Measurements from ENCODE around the gene GRIN1.

The GRIN1 gene

DNA sequence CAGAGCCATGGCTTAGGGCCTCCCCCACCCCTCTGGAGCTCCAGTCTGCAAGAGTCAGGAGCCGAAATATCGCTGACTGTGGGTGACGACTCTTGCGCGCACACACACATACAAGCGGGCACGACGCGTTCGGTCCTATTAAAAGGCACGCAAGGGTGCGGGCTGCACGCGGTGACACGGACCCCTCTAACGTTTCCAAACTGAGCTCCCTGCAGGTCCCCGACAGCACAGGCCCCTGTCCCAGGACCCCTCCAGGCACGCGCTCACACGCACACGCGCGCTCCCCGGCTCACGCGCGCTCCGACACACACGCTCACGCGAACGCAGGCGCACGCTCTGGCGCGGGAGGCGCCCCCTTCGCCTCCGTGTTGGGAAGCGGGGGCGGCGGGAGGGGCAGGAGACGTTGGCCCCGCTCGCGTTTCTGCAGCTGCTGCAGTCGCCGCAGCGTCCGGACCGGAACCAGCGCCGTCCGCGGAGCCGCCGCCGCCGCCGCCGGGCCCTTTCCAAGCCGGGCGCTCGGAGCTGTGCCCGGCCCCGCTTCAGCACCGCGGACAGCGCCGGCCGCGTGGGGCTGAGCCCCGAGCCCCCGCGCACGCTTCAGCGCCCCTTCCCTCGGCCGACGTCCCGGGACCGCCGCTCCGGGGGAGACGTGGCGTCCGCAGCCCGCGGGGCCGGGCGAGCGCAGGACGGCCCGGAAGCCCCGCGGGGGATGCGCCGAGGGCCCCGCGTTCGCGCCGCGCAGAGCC, at the start of gene GRIN1:
Gene GRIN1, plus strand, starts transcription at position 433 of the 746 bp plus-strand sequence. CDS start 333 bp downstream, outside the sequence.
- no peak for DNase-seq (ENCODE audit: low read depth)

DNA sequence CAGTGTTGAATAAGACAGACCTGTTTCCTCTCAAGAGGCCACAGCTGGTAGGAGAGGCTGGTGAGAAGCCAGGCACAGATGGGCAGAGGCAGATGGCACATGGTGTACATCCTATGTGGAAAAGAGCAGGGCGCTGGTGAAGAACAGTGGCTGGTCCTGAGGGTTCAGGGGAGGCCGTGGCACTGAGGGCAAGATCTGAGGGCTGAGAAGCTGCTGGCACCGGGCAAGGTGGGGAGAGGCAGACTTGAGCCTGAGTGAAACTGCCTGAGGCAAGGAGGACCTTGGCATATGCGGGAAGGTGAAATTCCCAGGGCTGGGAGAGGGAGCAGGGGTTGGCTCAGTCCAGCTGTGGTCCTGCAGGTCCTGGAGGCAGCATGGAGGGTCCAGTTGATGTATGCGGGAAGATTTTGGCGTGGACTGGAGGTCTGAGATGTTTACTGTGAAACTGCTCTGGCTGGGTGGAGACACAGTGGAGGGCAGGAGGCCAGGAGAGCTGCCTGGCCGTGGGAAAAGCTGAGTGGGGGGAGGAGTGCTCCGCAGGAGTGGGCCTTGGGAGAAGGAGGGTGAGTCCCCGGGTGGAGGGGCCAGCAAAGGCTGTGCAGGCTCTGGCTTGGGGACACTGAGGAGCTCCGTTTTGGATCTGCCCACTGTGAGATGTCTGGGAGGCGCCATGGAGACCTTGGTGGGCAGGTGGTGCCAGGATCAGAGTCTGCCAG, 49.6 kb upstream of the GRIN1 start:
- DNase-seq (ENCODE audit: low read depth) = no peak

DNA sequence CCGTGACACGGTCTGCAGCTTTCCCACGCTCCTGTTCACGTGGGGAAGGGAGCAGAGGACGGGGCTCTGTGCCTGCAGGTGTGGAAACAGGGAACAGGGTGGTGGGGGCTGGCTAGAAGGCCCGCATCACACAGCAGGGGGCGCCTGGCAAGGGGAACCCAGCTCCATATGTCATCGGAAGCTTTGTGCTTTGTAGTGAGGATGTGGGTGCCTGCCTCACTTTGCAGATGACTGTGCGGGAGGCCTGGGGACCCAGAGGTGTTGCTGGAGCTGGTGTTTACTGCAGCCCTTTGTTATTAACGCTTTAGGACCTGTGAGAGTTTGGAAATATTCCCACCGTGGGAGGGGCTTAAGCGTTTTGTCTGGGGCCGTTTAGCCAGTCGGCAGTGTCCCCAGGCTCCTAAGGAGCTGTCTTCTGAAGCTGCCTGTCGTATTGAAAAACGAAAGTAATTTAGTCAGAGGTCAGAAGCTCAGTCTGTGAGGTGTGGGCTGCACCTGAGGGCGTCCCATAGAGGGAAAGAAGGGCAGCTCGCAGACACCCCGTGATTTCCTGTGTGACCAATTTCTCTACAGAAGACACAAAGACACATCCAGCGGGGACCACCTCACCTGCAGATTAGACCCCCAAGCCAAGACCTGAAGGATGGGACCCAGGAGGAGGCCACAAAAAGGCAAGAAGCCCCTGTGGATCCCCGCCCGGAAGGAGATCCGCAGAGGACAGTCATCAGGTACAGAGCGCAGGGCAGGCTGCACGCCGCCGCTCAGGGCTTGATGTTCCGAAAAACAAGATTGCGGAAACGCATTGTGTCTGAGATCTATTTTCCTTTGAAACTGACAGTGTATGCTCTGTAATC, 43.1 kb upstream of the GRIN1 start:
- DNase-seq (ENCODE audit: low read depth) = peak; percentile 78

DNA sequence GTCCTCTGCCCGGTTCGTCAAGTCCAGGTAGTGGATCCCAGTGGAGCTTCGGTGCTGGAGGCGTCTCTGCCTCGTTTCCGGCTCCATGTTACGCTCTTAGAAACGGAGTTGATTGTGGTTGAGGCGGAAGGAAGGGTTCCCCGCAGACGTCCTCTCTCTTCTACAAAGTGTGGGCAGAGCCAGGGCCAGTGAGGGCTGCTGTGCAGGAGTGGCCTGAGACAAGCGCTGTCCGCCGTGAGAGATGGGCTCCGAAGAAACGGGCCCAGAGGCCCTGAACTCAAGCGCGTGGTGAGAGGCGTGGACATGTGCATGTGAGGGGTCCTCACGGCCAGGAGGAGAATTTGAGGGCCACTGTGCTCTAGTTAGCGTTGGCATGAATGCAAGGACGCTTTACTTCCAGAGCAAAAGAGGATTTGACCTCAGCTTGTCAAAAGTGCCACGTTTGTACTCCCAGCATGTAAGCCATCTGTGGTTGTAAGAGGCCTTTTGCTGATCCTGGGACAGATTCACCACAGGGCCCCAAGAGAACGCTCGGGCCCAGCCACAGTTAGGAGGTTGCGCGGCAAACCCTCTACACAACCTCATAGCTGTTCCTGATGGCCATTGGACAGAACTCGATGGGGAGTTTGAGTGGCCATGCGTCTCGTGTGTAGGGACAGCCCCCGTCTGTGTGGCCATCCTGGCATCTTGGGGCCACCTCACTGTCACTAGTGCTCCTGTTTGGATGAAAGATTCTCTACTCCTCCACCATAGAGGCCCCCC, 42.0 kb upstream of the GRIN1 start:
- DNase-seq (ENCODE audit: low read depth) = no peak

- no peak for DNase-seq (ENCODE audit: low read depth)
Observed at GRCh38 chr9:137097761-137098462, 41.0 kb upstream of the GRIN1 start.

- no peak for DNase-seq (ENCODE audit: low read depth)
Observed at GRCh38 chr9:137099231-137099630, 39.7 kb upstream of the GRIN1 start.

- no peak for DNase-seq (ENCODE audit: low read depth)
Observed at GRCh38 chr9:137103206-137103999, 35.6 kb upstream of the GRIN1 start.

DNA sequence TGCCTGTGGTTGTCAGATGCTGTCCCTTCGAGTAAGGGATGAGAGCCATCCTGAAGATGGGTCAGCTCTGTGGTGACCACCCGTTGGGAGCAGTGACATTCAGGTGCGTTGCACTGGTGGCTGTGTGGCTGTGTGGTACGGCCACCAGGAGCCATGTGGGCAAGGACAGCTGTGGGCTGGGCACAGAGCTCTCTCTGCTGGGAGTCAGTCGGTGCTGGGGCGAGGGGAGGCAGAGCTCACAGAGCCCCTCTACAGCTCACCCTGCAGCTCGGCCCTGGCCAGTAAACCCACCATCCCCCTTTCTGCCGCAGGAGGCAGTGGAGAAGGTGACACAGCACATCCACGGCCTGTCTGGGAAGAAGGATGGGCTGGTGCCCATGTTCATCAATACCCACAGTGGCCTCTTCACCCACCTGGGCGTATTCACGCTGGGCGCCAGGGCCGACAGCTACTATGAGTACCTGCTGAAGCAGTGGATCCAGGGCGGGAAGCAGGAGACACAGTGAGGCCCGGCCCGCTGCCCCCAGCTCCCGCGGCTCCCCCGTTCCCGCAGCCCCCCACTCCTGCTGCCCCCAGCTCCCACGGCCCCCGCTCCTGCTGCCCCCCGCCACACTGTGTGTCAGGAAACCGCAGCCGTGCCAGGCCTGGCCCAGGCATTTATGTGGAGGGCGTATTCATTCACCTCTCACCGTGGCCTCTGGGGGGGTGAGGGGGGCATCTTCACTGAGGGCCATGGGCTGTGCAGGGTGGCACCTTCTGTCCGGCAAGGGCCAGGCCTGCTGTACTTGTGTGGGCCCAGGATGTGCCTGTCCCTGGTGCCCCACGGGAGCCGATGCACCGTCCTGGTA, 32.9 kb upstream of the GRIN1 start:
- DNase-seq (ENCODE audit: low read depth) = no peak

DNA sequence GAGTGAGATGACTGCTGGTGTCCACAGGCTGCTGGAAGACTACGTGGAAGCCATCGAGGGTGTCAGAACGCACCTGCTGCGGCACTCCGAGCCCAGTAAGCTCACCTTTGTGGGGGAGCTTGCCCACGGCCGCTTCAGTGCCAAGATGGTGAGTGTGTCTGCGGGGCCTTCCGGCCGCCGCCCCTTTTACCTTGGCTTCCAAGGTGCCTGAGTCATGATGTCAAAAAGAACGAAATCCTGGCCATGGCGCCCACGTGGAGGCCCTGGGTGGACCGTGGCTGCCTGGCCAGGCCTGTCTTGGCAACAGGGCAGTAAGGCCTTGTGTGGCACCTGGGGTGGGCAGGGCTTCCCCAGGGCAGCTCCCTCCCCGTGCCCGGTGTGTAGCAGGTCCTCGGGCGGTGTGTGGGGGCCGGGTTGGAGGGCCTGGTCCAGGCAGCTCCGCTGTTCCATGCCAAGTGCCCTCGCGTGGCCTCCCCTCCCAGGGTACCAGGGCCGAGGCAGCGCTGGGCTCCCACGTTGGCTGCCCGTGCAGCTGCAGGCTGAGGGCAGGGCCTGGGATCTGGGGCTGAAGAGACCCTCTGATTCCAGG, 32.2 kb upstream of the GRIN1 start:
- no peak for DNase-seq (ENCODE audit: low read depth)

DNA sequence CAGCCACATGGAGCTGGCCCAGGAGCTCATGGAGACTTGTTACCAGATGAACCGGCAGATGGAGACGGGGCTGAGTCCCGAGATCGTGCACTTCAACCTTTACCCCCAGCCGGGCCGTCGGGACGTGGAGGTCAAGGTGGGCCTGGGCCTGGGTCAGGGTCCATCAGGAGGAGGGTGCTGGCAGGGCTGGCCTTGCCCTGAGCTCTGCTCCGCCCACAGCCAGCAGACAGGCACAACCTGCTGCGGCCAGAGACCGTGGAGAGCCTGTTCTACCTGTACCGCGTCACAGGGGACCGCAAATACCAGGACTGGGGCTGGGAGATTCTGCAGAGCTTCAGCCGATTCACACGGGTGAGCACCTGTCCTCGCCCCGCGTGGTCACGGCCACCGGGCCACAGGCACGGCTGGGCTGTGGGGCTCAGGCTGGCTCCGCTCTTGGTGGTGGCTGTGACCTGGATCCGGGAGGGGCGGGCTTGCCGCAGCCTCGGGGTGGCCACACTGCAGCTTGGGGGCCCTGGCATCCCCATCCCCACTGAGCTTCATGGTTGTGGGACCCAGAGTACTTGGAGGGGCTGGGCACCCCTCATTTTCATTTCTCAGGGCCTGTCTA, 31.5 kb upstream of the GRIN1 start:
- no peak for DNase-seq (ENCODE audit: low read depth)

DNA sequence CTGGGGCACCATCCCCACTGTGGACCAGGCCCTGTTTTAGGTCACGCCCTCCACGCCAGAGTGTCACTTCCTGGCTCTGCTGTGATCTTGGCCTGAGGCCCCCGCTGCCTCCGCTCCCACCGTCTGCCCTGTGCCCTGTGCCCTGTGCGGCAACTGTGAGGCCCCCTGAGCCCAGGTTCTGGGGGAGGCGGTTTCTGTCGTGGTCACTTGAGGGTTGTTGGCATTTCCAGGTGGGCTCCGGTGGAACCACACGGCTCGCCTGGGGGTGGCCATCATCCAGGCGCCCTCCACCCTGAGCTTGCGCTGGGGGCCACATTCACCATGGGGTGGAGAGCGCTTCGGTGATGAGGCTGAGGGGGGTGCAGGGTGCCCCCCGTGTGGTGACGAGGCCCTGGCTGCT, 31.0 kb upstream of the GRIN1 start:
- DNase-seq (ENCODE audit: low read depth) = no peak

GRCh38 chr9:137108608-137109249, 30.2 kb upstream of the GRIN1 start:
- DNase-seq (ENCODE audit: low read depth) = no peak

DNA sequence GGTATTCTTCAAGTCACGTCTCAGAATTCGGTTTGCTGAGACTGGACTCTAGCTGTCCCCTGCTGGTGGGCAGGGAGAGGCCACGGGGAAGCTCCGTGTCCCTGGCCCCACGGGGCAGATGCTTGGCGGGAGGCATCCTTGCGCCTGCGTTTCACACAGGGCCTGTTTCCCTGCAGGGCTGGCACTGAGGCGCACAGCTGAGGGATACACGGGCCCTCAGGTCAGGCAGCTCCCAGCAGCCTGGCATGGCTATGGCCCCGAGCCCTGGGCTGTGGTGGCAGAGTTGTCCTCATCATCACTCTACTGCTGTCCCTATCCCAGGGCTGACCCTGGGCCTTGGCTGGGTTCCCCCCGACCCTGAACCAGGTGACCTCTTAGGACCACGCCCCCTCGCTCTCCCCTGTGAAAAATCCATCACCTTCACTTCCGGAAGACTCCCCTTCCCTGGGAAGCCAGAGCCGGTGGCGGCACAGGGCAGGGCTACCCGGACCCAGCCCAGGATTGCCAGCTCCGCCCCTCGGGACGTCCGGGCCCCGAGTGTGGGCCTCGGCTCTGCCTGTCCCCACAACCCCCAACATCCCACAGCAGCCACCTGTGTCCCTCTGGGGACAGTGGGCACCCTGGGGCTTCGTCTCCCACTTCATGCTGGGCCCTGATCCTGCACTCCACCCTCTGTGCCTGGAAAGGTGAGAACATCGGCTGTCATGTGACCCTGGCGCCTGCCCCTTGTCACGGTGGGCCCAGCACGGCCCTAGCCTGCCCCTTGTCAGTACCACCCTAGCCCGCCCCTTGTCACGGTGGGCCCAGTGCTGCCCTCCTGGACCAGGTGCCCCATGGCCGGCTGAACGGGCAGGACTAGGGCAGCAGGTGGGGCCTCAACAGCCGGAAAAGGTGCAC, 29.5 kb upstream of the GRIN1 start:
- DNase-seq (ENCODE audit: low read depth) = no peak

GRCh38 chr9:137110147-137110910, 28.6 kb upstream of the GRIN1 start:
- no peak for DNase-seq (ENCODE audit: low read depth)

GRCh38 chr9:137110911-137111787, 27.8 kb upstream of the GRIN1 start:
- DNase-seq (ENCODE audit: low read depth) = no peak

Data from activated T-cell treated with anti-CD3 and anti-CD28 coated beads for 24 hours (primary cell).